ENCODE data around the gene ZFYVE28.

Gene ZFYVE28

DNA sequence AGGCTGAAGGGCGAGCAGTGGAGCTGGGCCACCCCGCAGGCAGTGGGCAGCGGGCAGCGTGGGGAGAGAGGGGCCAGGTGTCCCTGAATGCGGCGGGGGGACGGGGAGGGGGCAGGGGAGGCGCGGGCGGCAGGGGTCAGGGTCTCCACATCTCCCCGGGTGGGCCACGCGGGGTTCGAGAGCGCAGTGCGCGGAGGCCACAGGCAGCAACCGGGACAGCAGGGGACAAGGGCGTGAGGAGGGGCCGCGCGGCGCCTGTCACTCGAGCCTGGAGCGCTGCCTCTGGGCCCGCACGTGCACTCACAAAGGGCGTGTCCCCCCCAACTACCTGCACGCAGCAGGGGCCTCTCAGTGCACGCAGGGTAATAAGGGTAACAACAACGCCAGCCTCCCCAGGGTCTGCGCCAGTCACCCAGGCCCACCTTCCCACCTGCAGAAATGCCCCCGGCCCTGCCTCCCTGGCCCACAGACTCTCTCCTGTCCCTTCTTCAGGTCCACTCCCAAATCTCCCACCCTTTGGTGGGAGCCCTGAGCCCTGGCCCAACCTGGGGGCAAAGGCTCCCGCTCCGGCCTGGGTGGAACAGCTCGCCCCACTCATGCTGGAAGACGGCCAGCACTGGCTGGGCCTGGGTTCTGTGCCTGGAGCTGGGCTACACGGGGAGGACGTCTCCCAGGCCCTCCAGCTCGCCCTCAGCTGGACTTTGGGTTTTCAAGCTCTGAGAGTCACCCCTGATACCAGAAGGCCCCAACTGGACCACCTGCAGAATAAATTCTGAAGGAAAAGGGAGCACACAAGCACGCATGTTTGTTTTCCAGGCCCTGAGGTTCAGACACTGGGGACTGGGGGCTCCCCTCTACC is 53.2 kb downstream of the ZFYVE28 start:
- DNase-seq = no peak

DNA sequence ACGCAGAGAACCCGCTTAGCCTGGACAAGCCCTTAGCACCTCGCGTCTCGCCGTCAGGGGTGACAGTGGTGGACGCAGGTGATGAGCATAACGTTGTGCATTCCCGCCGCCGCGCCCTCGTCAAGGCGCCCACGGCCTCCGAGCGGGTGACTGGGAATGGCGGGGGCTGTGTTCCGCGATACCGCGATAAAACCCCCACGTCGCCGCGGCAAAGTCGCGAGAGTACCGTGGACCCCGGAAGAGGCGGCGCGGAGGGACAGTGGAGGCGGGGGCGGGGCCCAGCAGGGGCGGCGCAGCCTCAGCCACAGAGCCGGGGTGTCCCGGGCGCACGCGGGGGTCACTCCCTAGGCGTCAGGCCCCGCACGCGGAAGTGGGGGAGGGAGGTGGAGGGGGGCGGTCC is 53.8 kb downstream of the ZFYVE28 start:
- no peak for DNase-seq

DNA sequence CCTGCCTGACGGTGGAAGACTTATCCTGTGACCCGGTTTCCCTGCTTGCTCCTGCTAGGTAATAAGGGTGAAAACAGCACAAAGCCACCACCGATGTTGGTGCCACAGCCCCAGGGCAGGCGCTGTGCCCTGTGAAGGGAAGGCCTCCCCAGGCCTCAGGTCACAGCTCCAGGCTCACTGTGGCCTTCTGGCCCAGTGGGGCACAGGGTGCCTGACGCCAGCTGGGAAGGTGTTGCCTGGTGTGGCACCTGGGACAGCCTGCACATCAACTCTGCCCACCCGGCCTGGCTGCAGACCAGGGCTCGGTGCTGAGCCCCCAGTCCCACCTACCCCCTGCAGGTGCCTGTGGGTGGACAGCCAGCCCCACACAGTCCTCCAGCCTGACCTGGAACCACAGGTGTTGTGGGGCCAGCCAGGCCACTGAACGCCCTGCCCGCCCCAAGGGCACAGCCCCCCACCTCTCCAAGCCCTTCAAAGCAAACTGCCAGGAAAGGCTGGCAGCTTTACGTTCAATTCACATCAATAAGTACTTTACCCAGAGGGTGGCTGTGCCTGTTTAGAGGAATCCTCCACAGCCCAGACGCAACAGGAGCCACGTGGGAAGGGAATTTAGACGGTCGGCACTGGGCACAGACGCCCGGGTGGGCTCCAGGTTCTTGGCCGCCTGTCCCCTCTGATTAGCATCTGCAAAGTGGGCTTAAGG is 54.3 kb downstream of the ZFYVE28 start:
- no peak for DNase-seq

DNA sequence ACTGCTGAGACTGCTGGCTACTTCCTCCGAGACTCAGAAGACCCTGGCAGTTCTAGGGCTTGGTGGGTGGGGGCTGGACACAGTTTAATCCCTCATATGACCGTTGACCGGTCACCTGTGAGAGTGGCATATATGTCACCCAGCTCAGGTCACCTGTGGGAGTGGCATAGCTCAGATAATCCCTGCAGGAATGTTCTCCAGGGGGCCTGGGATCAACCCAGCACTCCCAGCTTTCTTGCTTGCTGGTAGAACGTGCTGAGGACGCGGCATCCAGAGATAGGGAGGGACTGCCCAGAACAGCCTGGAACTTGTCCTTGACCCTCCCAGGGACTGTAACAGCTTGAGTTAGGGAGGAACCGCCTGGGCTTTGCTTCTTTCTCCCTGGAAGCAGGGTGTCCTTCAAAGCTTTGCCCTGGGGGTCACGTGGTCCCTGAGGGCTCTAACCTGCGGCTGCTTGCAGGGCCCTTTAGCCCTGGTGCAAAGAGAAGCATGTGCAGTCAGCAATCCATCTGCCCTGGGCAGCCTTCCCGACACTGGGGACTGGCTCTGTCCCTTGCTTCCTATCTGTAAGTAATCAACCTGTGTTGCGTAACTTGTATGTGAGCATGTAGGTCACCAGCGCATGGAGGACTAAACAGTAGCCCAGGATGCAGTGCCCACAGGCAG is 55.3 kb downstream of the ZFYVE28 start:
- DNase-seq = no peak

DNA sequence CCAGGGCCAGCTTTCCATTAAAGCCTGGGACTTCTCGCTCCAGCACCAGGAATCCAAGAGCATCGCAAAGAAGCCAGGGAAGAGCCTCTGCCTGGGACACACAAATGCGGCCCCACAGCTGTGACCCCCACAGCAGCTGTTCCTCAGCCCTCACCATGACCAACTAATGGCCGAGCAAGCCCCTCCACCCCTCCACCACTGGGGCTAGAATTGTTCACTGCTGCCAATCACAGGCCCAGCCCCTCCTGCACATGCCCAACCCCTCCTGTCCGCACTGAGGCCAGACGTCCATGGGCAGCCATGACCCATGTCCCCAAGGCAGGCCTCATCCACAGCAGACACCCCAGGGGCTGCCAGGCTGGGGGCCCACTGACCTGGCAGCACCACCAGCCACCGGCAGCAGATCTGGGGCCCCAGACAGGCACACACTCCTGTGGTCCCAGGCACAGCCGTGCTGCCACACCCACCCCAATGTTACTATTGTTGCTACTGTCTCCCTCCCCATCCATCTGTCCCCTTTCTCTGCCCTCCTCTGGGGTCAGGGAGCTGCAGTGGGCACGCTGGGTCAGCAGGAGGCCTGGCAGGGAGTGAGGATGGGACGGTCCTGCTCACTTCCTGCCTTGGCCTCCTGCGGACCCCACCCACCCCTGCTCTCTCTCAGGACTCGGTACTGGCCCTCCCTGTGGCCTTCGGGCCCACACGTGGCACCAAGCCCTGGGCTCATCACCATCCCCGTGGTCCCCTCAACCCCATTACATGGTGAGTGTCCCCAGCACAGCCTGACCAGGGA is 56.0 kb downstream of the ZFYVE28 start:
- no peak for DNase-seq

DNA sequence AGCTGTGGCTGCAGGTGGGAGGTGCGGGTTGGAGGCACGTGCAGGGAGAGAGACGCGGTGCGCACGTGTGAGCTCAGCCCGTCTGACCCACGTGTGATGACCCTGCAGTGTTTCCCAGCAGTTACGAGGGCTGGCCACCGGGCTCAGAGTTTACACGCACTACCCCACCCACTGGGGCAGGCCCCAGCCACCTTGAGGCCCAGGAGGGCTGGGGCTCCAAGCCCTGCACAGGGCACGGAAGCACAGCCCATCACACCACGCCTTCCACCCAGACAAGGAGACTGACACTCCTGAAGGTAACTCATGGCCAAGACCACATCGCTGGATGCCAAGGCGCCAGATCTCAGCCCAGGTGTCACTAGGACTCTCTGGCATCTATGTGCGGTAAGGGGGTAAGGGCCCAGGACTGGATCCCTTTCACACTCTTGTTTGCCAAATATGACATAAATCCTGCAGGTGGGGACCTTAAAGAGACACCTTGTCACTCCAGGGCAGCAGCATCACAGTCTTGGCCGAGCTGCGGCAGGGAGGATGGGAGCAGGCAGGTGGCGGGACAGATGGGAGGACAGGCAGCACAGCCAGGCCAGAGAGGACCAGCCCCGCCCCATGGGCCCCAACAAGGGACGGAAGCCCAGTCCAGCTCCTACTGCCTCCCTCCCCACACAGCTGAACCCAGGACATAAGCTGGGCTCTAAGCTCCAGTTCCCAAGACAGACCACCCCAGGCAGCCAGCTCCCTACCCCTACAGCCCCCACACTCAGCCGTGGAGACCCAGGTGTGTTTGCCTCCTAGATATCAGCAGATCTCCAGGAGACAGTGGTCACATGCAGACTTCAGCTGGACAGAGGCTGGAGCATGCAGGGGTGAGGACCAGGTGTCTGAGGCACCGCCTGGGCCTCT is 56.8 kb downstream of the ZFYVE28 start:
- no peak for DNase-seq

DNA sequence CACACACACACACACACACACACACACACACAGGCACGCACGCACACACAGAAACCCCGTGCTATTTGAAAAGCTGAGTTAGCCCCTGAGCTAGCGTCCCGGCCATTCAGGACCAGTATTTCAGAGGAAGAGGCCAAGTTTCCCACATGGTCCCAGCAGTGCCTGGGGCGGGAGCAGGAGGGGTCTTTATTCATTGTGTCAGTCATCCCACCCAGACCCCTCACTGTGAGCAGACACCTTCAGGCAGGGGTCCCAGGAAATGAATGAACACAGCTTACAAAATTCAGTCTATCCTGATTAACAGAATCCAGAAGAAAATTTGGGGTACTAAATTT is 58.1 kb downstream of the ZFYVE28 start:
- no peak for DNase-seq

DNA sequence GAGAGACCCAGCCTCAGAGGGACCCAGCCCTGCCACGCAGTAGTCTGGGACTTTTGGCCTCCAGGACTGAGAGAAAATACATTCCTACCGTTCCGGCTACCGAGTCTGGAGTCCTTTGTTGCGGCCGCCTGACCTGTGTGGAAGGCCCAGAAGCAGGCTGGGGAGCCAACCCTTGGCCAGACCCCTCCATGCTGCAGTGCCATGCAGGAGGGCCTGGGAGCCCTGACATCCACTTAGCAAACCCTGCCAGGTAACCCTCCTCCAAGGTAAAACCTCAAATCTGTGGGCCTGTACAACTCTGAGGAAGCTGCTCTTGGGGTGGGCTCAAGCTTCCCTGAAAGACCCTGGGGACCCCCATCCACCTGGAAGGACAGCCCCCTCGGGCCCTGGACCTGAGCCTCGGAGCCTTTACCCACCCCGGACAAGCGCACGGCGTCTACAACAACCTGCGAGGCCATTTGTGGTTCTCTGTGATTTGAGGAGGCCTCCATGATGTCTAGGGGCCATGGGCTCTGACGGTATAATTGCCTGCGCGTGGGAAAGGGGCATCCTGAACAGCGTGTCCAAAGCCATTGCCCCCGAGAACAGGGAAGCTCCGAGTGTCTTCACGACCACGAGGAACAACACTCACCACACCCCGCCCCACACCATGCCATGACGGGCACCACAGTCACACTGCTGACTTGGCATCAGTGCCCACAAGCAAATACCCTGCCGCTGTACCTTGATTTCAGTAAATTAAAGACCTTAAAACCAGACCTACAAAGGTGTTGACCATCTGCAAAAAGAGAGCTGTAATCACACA is 58.7 kb downstream of the ZFYVE28 start:
- DNase-seq = no peak

DNA sequence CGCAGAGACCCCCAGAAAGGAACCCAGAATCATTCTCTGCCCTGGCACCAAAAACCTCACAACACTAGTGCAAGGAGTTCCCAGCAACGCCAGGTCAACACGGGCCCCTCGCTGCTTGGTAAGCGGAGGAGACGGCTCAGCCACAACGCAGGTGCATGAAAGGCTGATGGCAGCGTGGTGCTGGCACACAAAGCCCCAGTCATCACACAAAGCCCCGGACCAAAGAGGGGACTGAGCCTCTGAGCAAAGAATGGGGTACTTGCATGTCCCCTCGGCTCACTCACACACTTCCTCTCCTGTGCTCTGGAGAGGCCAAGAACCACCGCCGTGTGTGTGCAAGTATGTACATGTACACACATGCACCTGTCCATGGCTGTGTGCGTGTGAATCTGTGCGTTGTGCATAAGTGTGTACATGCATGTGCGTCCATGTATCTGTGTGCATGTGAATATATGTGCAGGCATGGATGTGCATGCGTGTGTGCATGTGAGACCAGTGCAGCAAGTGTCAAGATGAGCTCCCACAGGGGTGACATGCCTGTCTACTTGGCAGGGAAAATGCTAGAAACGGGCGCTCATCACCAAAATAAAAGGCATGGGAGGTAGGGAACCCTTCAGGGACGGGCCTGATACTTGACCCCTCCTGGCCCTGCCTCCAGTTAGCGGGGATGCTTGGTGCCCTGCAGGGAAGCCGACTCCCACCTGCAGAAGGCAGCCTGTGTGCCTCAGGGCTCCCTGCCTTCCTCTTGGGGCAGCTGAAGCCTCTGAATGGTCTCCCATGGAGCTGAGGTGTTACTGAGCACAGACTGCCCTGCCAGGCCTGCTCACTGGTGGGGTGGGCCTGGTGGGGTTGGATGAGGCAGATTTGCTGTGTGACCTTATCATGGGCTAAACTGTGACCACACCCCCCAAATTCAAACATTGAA is 60.4 kb downstream of the ZFYVE28 start:
- no peak for DNase-seq

DNA sequence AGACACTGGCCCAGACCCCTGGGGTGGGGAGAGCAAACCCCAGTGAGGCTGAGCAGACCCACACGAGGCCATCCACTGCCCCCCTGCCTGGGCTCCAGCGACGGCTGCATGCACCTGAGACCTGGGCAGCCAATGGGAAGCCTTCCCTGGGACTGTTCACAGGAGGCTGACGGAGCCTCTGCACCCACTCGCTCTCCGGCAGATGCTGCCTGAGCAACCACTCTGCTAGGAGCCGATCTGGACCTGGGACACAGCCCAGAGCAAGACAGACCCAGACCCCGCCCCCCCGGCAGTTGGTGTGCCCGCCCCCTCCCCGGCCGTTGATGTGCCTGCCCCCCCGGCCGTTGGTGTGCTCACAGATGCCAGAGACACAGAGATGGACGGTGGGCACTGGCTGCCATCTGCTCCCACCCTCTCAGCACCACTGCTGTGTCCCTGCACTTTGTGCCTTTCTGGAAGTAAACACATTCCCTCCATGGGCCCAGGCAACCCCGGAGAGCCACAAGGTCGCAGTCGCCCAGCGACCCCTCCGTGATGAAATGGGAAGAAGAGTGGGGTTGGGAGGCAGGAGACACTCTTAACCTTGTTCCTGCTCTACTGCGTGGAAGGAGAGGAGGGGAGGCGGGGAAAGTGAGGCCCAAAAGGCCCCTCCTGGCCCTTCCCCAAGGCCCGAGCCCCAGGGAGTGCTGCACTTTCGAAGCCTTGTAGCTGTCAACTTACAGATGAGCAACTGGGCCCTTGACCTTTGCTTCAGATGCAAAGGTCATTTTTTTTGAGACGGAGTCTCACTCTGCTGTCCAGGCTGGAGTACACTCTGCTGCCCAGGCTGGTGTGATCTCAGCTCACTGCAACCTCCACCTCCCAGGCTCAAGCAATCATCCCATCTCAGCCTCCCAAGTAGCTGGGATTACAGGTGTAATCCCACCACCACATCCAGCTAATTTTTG is 62.0 kb downstream of the ZFYVE28 start:
- DNase-seq = no peak

DNA sequence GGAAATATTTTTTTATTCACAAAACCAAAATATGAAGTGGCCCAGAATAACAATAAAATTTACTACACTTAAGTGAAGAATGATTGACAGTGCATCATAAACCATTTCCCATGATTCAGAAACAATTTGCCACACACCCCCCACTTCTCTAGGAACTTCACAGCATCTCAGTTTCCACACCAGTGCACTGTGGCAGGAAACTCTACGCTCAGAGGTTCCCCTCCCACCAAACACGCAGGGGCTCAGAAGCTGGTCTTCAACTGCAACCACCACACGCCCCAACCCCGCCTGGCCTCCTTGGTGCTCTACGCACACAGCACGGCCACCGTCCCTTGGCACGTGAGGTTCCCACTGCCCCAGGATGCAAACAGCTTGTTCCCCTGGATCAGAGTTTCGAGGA is 63.7 kb downstream of the ZFYVE28 start:
- DNase-seq = no peak

DNA sequence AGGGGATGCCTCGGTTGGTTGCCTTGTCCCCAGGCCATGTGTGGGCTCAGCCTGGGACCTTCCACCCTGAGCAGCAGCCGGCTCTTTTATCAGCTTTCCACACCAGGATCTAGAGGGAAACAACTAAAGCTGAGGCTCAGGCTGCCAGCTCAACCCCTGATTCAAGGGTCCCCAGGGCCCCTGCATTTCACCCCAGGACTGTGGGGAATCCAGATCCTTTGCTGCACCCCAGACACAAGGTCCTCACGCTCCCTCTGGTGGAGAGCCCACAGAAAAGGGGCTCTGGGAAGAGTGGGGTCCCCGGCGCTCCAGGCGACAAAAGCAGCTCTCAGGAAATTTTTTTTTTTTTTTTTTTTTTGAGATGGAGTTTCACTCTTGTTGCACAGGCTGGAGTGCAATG is 64.3 kb downstream of the ZFYVE28 start:
- DNase-seq = no peak

DNA sequence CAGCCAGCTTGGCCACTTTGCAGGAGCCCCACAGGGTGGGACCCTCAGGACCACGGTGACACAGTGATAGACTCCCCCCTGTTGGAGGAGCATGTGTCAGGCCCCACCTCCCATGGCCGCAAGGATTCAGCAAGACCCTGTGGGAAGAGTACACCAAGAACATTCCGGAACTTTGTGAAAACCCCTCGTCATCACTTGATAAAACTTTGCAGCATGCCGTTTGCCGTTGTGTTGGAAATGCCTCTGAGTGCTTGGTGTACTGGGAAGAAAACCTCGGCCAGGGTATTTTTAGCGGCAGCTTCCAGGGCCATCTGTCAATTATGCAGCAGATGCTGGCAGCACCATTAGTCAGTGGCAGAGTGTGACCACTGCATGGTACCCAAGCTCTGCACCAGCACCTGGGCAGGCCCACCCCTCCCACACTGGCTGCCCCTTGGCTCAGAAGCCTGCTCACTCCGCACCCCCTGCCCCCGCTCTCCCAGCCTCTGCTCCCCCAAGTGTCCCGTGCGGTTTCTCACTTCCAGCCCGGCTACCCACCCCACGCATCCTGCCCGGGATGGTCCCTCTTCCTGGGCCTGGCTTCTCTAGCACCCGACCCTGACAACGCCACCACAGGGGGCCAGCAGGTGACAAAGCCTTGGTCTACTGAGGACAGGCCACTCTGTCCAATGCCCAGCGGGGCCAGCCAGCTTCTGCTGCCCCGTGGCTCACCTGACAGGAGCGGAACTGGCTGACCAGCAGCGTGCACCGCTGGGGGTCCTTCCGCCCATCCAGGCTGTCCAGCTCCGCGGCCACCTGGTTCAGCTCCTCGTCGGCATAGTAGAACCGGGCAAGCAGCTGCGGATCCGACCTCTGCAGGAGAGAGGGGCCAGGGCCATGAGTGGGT is 65.0 kb downstream of the ZFYVE28 start:
- no peak for DNase-seq

DNA sequence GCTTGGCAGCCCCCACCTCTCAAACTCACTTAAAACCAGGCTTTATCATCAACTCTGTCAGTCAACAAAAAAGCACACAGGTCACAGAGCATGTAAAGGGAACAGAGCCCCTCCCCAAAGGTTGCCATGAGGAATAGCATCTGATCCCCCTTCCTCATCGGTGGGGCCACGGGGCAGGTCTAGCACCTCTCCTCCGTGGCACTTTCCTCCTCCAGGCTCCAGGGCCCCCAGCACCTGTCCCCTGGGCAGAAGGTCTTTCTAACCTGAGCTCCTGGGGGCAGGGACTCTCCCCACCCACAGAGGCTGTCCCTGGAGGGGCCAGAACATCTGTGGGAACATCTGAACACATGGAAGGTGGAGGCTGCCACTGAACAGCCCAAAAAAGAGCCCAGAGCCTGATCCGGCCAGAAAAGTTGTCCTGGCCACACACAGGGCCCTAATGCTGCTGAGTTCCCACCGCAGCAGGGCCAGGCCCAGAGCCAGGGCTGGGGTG is 65.7 kb downstream of the ZFYVE28 start:
- no peak for DNase-seq

DNA sequence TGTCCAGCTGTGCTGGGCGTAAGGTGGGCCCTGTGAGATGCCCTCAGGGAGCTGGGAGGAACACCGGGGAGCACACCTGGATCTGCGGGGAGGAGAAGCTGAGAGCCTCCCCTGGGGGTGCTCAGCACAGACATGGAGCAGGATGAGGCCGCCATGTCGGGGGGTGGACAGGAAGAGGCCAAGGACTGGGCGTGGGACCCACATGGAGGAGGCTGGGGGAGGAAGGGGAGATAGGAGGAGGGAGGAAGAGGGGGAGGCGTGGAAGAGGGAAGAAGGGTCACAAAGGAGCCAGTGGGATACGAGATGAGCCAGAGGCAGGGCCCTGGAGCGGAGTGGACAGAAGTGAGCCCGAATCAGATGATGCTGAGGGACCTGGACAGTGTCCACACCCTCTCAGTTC is 66.3 kb downstream of the ZFYVE28 start:
- no peak for DNase-seq

DNA sequence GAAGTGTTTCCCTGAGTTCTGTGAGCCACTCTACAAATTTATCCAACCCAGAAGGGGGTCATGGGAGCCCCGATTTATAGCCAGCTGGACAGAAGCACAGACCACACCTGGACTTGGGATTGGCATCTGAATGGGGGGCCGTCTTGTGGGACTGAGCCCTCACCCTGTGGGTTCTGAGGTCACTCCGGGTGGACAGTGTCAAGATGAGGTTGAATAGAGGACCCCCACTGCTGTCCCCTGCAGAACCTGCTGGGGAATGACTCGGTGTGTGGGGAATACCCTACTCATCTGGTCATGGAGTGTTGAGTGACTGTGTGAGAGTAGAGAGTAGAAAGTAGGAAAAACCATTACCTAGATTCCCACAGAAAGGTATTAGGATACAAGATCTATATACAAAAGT is 67.5 kb downstream of the ZFYVE28 start:
- DNase-seq = no peak

DNA sequence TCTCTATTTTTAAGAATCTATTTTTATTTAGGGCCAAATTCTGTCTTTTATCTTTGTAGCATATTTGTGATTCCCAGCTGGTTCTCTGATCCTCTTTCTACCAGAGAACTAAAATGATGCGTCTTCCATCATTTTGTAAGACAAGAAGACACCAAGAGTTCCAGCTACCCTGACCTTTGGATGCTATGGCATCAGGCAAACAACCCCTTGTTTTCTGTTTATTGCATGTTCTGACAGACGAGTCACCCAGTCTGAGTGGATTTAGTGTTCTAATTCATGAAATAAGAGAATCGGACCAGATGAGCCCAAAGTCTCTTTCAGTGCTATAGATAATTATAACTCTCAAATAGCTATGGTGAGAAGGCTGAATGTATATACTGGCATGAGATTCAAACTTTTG is 69.7 kb downstream of the ZFYVE28 start:
- no peak for DNase-seq

DNA sequence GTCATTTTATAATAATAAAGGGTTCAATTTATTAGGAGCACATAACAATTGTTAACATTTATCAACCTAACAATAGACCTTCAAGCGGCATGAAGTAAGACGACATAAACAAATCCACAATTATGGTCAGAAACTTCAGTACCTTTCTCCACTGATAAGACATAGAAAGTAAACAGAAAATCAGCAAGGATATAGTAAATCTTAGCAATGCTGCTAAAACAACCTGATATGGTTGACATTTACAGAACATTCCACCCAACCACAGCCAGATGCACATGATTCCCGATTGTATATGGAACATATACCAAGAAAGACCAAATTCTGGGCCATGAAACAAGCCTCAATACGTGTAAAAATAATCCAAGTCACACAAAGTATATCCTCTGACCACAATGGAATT is 71.3 kb downstream of the ZFYVE28 start:
- no peak for DNase-seq
